ENCODE results near the gene PDE9A. TPM values are rescaled to one million over a fixed set of nuclear protein-coding genes. Genes with fewer than 3 reads are reported as not detected.
"Not testable (repeated sequence)": the region's sequence is repeated elsewhere in the genome, so short reads cannot be mapped to it uniquely, and the experiment has no call there.

The PDE9A gene
- total RNA-seq, 1 experiment from 2014 or later = 8.4 TPM

GRCh38 chr21:42627527-42628289, 25.7 kb upstream of the PDE9A start:
- H3K4me3 ChIP-seq = no peak overlapping the region
- ChIA-PET POLR2A (ENCODE audit: unreplicated experiment) (no interaction called here), CTCF (no interaction called here)
- no peaks in the 10 kb centered on the region for H3K9me2 ChIP-seq (ENCODE audit: insufficient read depth)
- no peak overlapping the region for H3K4me2 ChIP-seq
- no peak for TF ChIP-seq EZH2 (IDR thresholded peaks at IDR 0.05; ENCODE audit: low read depth)
- TF ChIP-seq CTCF (conservative IDR thresholded peaks at IDR 0.05) = no peak
- no peaks in the 10 kb centered on the region for H3F3A ChIP-seq (ENCODE audit: insufficient read depth, low read depth)
- DNase-seq = no peak
- no peaks in the 10 kb centered on the region for H3K79me2 ChIP-seq (ENCODE audit: low read depth)
- H3K27ac ChIP-seq = no peak overlapping the region
- no peaks in the 10 kb centered on the region for H3K4me1 ChIP-seq (replicated peaks; ENCODE audit: insufficient read depth)
- no peaks in the 10 kb centered on the region for H3K36me3 ChIP-seq (ENCODE audit: low read depth)
- intact Hi-C loops (cut with micrococcal nuclease; ENCODE audit: unreplicated experiment) = no loop called here
- H4K20me1 ChIP-seq (ENCODE audit: insufficient read depth) = no peaks in the 10 kb centered on the region
- H3K27me3 ChIP-seq (ENCODE audit: insufficient read depth, low read depth) = no peaks in the 10 kb centered on the region
- H2AFZ ChIP-seq = no peak overlapping the region
- no peaks in the 10 kb centered on the region for H3K9me3 ChIP-seq (ENCODE audit: insufficient read depth, low read depth)
- BruUV-seq (replicated peaks) = no TSS peak

- H3K36me3 ChIP-seq (ENCODE audit: low read depth); BruUV-seq (replicated peaks); H3K27me3 ChIP-seq (ENCODE audit: insufficient read depth, low read depth); H3K27ac ChIP-seq; H2AFZ ChIP-seq; intact Hi-C loops (cut with micrococcal nuclease; ENCODE audit: unreplicated experiment); H3K4me2 ChIP-seq; DNase-seq; H3K9me2 ChIP-seq (ENCODE audit: insufficient read depth); H3K9me3 ChIP-seq (ENCODE audit: insufficient read depth, low read depth); POLR2A ChIA-PET (ENCODE audit: unreplicated experiment); H3K4me3 ChIP-seq; H3K79me2 ChIP-seq (ENCODE audit: low read depth); H3K4me1 ChIP-seq (replicated peaks; ENCODE audit: insufficient read depth); H4K20me1 ChIP-seq (ENCODE audit: insufficient read depth); CTCF ChIA-PET; H3F3A ChIP-seq (ENCODE audit: insufficient read depth, low read depth): not testable (repeated sequence)
Measured at GRCh38 chr21:42628466-42629061, 24.9 kb upstream of the PDE9A start.

- Histone ChIP-seq H3K4me2 (no peak overlapping the region), H3K9me3 (ENCODE audit: insufficient read depth, low read depth) (no peaks in the 10 kb centered on the region), H3K79me2 (ENCODE audit: low read depth) (no peaks in the 10 kb centered on the region), H3K27me3 (ENCODE audit: insufficient read depth, low read depth) (no peaks in the 10 kb centered on the region), H3K9me2 (ENCODE audit: insufficient read depth) (no peaks in the 10 kb centered on the region), H3K4me3 (no peak overlapping the region), H3K27ac (no peak overlapping the region), H2AFZ (no peak overlapping the region), H3F3A (ENCODE audit: insufficient read depth, low read depth) (no peaks in the 10 kb centered on the region), H4K20me1 (ENCODE audit: insufficient read depth) (no peaks in the 10 kb centered on the region), H3K4me1 (replicated peaks; ENCODE audit: insufficient read depth) (no peaks in the 10 kb centered on the region), H3K36me3 (ENCODE audit: low read depth) (no peaks in the 10 kb centered on the region)
- ChIA-PET POLR2A (ENCODE audit: unreplicated experiment) (no interaction called here), CTCF (no interaction called here)
- TF ChIP-seq CTCF (conservative IDR thresholded peaks at IDR 0.05) (no peak), EZH2 (IDR thresholded peaks at IDR 0.05; ENCODE audit: low read depth) (no peak)
- intact Hi-C loops (cut with micrococcal nuclease; ENCODE audit: unreplicated experiment) = no loop called here
- no TSS peak for BruUV-seq (replicated peaks)
- no peak for DNase-seq
Measured at GRCh38 chr21:42629933-42630589, 23.4 kb upstream of the PDE9A start.
